ENCODE results near the gene MCRIP1.

Gene MCRIP1

GRCh38 chr17:81815646-81815986, 17.5 kb downstream of the MCRIP1 start:
- TF ChIP-seq NFIC (IDR thresholded peaks at IDR 0.05), result no peak
- no peak for TF ChIP-seq MAX (IDR thresholded peaks at IDR 0.05)
- no peak for TF ChIP-seq TAF1 (IDR thresholded peaks at IDR 0.05; ENCODE audit: low read depth)
- TF ChIP-seq CEBPB (IDR thresholded peaks at IDR 0.05), result no peak
- no peak for TF ChIP-seq FOXM1 (IDR thresholded peaks at IDR 0.05; ENCODE audit: borderline replicate concordance, low read depth)
- no peak for TF ChIP-seq EGR1 (IDR thresholded peaks at IDR 0.05)
- no peak for TF ChIP-seq TCF12 (IDR thresholded peaks at IDR 0.05; ENCODE audit: low read depth)
- TF ChIP-seq REST (IDR thresholded peaks at IDR 0.05; ENCODE audit: low read depth), result no peak
- TF ChIP-seq RAD21 (IDR thresholded peaks at IDR 0.05; ENCODE audit: low read depth), result no peak
- no peak for TF ChIP-seq USF1 (IDR thresholded peaks at IDR 0.05)
- no peak for TF ChIP-seq EP300 (IDR thresholded peaks at IDR 0.05; ENCODE audit: borderline replicate concordance)
- TF ChIP-seq YY1 (IDR thresholded peaks at IDR 0.05; ENCODE audit: low read depth), result no peak
- TF ChIP-seq ZBTB7A (IDR thresholded peaks at IDR 0.05; ENCODE audit: low read depth), result no peak
- TF ChIP-seq TEAD4 (IDR thresholded peaks at IDR 0.05), result no peak
- TF ChIP-seq CREB1 (IDR thresholded peaks at IDR 0.05; ENCODE audit: low read depth), result no peak

GRCh38 chr17:81814748-81815645, 18.1 kb downstream of the MCRIP1 start:
- TF ChIP-seq REST (IDR thresholded peaks at IDR 0.05; ENCODE audit: low read depth) (no peak), USF1 (IDR thresholded peaks at IDR 0.05) (peak; percentile 35; the same call in 1 of the 2 replicates), TEAD4 (IDR thresholded peaks at IDR 0.05) (no peak)

- TF ChIP-seq MAX (IDR thresholded peaks at IDR 0.05) (no peak), NFIC (IDR thresholded peaks at IDR 0.05) (no peak), TEAD4 (IDR thresholded peaks at IDR 0.05) (no peak), EP300 (IDR thresholded peaks at IDR 0.05; ENCODE audit: borderline replicate concordance) (no peak), REST (IDR thresholded peaks at IDR 0.05; ENCODE audit: low read depth) (no peak), EGR1 (IDR thresholded peaks at IDR 0.05) (no peak), TAF1 (IDR thresholded peaks at IDR 0.05; ENCODE audit: low read depth) (no peak), YY1 (IDR thresholded peaks at IDR 0.05; ENCODE audit: low read depth) (no peak), CREB1 (IDR thresholded peaks at IDR 0.05; ENCODE audit: low read depth) (no peak), FOXM1 (IDR thresholded peaks at IDR 0.05; ENCODE audit: borderline replicate concordance, low read depth) (no peak), TCF12 (IDR thresholded peaks at IDR 0.05; ENCODE audit: low read depth) (no peak), RAD21 (IDR thresholded peaks at IDR 0.05; ENCODE audit: low read depth) (no peak), USF1 (IDR thresholded peaks at IDR 0.05) (no peak), CEBPB (IDR thresholded peaks at IDR 0.05) (no peak), ZBTB7A (IDR thresholded peaks at IDR 0.05; ENCODE audit: low read depth) (no peak)
These were observed 19.0 kb downstream of the MCRIP1 start for GRCh38 chr17:81813861-81814683.

Data from Ishikawa (cell line).